Activated CD4-positive, alpha-beta T cell treated with anti-CD3 and anti-CD28 coated beads, Interleukin-2, amount 50 U/mL, for 1 hour (primary cell): ENCODE data around the gene ZFP69.

ENCODE experiments used
- DNase-seq: peaks from one replicate; pipeline ENCODE4 v3.0.0-alpha.2; 2020

The ZFP69 gene

DNA sequence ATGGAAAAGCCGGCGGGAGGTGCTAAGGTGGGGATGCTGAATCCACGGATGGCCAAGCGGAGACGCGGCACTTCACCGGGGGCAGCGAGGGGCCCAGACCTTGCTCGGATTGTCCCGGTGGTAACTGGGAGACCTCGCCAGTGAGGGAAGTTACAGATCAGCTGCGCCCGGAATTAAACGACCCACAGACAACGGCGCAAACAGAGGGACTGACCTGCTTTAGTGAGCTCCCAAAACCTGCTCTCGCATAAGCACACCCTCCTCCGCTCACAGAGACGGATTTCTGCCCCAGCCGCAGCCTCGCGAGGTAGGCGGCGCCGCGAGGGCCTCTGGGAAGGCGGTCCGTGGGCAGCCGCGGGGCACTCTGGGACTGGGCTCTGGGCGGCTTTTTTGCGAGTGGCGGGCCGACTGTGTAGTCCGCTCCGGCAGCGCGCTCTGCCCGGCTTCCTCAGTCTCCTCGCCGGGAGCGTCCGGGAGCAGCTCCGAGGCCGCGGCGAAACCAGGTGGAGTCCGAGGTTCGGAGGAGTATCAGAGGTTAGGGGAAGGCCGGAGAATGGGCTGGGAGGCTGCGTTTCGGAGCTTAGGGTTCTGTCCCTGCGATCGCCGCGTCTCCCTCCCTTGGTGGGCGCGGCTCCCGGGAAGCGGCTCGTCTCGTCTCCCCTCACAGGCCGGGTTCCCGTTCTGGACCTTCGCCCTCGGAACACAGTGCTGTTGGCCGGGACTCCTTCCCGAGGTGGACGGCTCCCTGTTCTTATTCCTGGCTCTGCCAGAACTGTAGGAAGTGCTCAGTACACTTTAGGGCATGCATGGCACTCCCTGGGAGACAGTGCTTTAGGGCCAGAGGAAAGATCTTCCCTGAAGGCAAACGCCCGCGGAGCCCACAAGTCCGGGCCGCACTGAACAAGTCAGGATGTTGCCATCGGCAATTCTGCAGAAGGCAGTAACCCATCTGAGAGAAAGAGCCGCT is 31.6 kb downstream of the ZFP69 start, which contains the start of gene EXO5:
EXO5 (plus strand) TSS at position 393 of the 967 bp plus-strand sequence. CDS start 5,778 bp downstream, outside the sequence.
- peak; percentile 77 for DNase-seq

DNA sequence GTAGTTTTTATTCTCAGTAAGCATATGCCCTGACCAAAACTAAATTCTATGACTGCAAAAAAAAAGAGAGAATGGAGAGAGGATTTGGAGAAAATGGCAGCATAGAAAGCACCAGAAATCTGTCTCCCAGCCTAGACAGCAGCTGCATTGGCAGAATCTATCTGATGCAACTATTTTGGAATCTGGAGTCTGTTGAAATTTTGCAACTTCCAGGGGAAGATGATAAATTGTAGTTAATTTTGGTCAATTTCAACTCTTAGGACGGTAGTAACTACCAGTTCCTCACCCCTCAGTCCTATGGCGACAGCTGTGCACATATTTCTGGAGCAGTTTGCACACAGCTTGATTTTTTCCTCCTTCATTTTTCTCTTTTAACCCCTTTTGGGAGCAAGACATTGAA is 42.4 kb downstream of the ZFP69 start:
- no peak for DNase-seq

DNA sequence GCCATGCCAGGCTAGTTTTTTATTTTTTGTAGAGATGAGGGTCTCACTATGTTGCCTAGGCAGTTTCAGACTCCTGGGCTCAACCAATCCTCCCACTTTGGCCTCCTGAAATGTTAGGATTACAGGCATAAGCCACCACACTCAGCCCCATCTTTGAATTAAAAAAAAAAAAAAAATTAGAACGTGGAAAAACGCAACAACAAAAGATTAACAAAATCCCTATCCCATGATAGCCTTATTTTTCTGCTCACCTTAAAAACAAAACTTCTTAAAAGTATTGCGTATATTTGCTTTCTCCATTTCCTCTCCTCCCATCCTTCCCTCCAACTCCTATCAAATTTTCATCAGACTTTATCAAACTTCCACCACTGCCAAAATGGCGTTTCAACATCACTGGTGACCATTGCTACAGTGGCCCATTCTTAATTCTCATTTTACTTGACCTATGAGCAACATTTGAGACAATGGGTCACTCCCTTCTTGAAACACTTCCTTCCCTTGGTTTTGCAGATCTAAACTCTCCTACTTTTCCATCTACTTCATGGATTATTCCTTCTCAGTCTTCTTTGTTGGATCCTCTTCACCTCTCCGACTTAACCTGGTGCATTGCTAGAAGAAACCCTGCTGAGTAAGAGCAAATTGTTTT is 53.8 kb downstream of the ZFP69 start:
- no peak for DNase-seq

DNA sequence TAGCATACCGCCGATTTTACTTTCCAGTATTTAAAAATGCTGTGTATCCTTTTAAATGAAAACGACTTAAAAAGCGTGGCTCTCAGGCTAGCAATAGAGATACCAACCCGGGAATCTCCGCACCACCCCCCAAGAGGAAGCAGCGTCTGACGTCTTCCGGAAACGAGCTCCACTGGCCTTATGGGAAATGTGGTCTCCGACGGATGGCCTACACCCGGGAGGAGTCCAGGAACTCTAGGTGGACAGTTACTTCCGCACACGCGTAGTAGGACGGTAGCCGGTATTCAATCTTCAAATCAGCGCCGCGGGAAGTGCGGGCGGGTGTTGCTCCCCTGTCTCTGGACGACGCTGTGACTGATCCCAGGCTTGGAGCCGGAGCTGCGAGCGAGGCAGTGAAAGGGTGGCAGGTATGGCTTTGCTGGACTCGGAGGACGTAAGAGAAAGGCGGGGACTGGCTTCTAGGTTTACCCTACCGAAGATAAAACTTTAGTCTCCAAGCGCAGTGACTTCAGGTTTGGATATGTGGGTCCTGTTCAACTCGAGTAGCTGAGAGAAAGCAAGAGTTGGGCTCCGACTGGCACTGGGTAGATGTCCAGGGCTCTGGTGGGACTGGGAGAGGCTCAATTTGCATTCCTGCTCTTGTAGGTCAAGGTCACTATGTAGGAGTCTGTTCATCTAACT is 54.4 kb downstream of the ZFP69 start, which contains the start of gene ZNF684:
ZNF684 (plus strand) TSS at position 257 of the 681 bp plus-strand sequence. CDS start 1,530 bp downstream, outside the sequence.
- DNase-seq: peak; percentile 74

DNA sequence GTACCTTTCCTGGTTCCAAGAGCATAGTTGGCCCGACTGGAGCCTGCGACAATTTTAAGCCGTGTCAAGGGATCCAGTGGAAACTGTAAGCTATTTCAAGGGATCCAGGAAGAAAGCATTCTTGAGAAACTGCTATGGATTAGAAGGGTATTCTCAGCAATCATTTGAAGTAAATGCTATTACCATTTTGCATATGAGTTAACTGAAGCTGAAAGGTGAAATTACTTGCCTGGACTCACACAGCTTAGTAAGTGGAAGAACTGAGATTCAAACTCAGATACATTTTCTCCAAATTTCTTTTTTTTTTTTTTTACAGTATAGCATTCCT is 54.9 kb downstream of the ZFP69 start:
- no peak for DNase-seq

DNA sequence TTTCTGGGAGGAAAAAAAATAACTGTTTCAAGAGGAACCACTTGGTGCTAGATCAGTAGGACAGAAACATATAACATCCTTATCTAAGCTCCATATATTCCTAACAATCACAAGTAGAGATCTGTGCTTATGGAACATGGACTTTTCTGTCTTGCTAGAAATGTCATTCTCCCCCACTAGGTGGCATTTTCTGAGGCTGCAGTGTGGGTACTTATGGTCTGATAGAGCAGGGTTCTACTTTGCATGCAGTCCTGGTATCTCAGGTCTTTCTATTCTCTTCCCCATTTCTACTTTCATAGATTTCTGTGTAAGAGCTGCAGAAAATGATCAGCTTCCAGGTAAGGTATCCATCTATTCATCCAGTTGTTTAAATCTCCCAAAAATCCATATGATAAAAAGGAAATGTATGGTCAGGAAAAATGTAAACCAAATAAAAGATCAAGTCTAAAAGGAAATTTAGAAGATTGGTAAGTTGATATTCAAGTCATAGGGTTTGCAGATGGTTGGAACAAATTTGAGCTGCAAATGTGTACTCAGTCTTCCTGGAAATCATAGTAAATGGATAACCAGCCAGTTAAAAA is 55.8 kb downstream of the ZFP69 start:
- DNase-seq: no peak

DNA sequence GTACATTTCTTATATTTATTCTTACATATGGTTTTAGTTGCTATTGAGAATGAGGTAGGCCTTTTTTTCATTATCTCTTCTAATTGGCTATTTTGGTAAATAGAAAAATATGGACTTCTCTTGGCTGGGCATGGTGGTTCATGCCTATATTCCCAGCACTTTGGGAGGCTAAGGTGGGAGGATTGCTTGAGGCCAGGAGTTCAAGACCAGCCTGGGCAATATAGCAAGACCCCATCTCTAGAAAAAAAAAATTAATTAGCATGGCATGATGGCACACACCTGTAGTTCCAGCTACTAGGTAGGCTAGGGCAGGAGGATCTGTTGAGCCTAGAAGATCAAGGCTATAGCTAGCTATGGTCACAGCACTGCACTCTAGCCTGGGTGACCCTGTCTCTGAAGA is 57.5 kb downstream of the ZFP69 start:
- DNase-seq: no peak

DNA sequence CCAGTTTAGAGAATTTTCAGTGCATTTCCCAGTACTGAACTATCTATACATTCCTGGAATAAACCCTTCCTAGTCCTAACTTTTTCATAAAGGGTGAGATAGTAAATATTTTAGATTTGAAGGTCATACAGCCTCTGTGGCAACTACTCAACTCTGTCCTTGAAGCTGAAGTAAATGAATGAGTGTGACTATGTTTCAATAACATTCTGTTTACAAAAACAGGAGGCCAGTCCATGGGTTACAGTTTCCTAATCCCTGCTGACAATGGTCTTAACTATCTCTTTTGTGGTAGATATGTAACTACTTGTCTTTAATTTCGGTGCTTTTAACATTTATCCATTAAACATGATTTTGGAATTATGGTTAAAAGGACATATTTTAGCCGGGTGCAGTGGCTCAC is 58.6 kb downstream of the ZFP69 start:
- DNase-seq: no peak

DNA sequence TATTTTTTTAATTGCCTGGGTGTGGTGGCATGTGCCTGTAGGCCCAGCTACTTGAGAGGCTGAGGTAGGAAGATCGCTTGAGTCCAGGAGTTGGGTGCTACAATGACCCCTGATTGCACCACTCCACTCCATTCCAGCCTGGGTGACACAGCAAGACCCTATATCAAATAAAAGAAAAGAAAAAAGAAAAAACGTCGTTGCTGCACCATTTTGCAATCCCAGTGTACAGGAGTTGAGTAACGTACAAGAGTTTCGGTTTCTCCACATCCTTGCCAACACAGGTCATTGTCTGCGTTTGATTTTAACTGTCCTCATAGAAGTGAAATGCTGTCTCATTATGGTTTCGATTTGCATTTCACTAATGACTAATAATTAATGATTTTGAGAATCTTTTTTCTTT is 62.2 kb downstream of the ZFP69 start:
- DNase-seq: no peak
